GF-D8 (cell line): ENCODE results near the gene TRIM9.
"Not testable (repeated sequence)": the region's sequence is repeated elsewhere in the genome, so short reads cannot be mapped to it uniquely, and the experiment has no call there.

Source experiments
- DNase-seq: peaks from one replicate; lab custom pipeline; 2025; lab: John Stamatoyannopoulos, UW

The TRIM9 gene

GRCh38 chr14:50963919-50964318, 131.0 kb downstream of the TRIM9 start:
- DNase-seq, result no peak

GRCh38 chr14:50961605-50962221, 133.2 kb downstream of the TRIM9 start:
- DNase-seq, result no peak

GRCh38 chr14:50957296-50957695, 137.6 kb downstream of the TRIM9 start:
- DNase-seq, result no peak

- DNase-seq, result not testable (repeated sequence)
Observed at GRCh38 chr14:50956421-50956820, 138.5 kb downstream of the TRIM9 start.

- DNase-seq, result peak; percentile 54
Observed at GRCh38 chr14:50955373-50956043, 139.4 kb downstream of the TRIM9 start.

GRCh38 chr14:50954811-50955372, 140.0 kb downstream of the TRIM9 start:
- DNase-seq, result peak; percentile 12

GRCh38 chr14:50953502-50953901, 141.4 kb downstream of the TRIM9 start:
- peak; percentile 57 for DNase-seq

GRCh38 chr14:50951032-50951431, 143.9 kb downstream of the TRIM9 start:
- no peak for DNase-seq

- no peak for DNase-seq
Observed at GRCh38 chr14:50948205-50948604, 146.7 kb downstream of the TRIM9 start.

GRCh38 chr14:50947446-50947845, 147.5 kb downstream of the TRIM9 start:
- no peak for DNase-seq

GRCh38 chr14:50946234-50946935, 148.5 kb downstream of the TRIM9 start:
- DNase-seq, result no peak

- DNase-seq, result peak; percentile 39
Observed at GRCh38 chr14:50944647-50945413, 150.1 kb downstream of the TRIM9 start.

GRCh38 chr14:50943943-50944646, 150.8 kb downstream of the TRIM9 start, which contains the start of gene PYGL:
Gene PYGL, minus strand, starts transcription at chr14:50944483. Its CDS starts 80 bp downstream, at chr14:50944403.
- peak; percentile 40 for DNase-seq

GRCh38 chr14:50943261-50943942, 151.5 kb downstream of the TRIM9 start:
- no peak for DNase-seq

- not testable (repeated sequence) for DNase-seq
Observed at GRCh38 chr14:50941638-50942037, 153.3 kb downstream of the TRIM9 start.

- DNase-seq, result no peak
Observed at GRCh38 chr14:50941151-50941550, 153.8 kb downstream of the TRIM9 start.

- DNase-seq, result no peak
Observed at GRCh38 chr14:50937800-50938199, 157.1 kb downstream of the TRIM9 start.

GRCh38 chr14:50937325-50937724, 157.6 kb downstream of the TRIM9 start:
- peak; percentile 49 for DNase-seq

GRCh38 chr14:50936882-50937281, 158.0 kb downstream of the TRIM9 start:
- DNase-seq, result no peak

GRCh38 chr14:50936016-50936340, 158.9 kb downstream of the TRIM9 start:
- no peak for DNase-seq
